ENCODE results near the gene AARS2.

DNA sequence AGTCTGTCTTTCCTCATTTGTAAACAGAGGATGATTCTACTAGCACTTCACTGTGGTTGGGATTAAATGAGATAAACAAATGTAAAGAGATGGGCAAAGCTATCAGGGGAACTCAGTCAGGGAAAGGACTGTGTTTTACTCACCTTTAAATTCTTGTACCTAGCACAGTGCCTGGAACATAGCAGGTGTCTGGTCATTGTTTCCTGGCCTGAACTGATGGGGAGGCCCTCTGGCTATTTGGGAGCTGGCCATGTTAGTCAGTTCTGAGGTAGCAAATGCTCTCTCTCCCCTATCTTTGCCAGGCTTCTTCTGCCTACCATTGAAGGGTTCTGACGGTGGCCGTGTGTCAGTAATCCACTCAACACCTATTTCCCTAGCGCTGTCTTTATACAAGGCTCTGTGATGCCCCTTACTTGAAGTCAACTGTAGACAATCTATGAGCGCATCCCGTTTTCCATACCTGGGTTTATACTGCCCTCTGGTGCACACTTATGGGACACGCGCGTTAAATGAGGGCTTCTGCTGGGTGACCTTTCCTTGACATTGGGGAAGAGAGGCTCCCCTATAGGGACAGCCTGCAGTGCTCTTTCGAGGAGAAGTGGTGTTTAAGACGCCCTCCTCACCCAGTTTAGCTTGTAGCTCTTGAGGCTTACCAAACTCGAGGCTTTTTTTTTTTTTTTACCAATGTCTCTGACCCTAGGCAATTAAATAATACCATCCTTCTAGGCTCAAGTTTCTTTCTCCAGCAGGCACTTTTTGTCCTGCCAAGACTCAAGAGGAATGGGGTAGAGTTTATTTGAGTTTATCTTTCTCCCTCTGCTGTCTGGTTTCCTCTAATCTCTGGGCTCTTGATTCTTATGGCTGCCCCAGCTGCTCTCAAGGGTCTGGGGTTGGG lies 25.3 kb upstream of the AARS2 start:
- TF ChIP-seq CTCF (IDR thresholded peaks at IDR 0.05; ENCODE audit: borderline replicate concordance, extremely low read depth, low read length, poor library complexity, severe bottlenecking) (peak; percentile 89), EZH2 (IDR thresholded peaks at IDR 0.05; ENCODE audit: borderline replicate concordance, low read depth, low read length, severe bottlenecking) (no peak)
